GM12878 (cell line): ENCODE measurements around the gene SH2D5. TPM values are rescaled to one million over a fixed set of nuclear protein-coding genes. Genes with fewer than 3 reads are reported as not detected.

Source experiments
- CBX3 ChIP-seq: fragments of 200-600 bp; sonication (generic); IDR thresholded peaks from 2 replicates; pipeline ENCODE4 v1.6.1; 2016; ENCODE audit warnings: low read depth, borderline replicate concordance
- CHD4 ChIP-seq: fragments of 200-600 bp; sonication (generic); IDR thresholded peaks from 2 replicates; pipeline ENCODE4 v1.6.1; 2016; ENCODE audit warnings: mild to moderate bottlenecking
- E2F8 ChIP-seq: fragments of 450-650 bp; IDR thresholded peaks from 2 replicates; pipeline ENCODE4 v1.6.1; 2018; ENCODE audit warnings: mild to moderate bottlenecking, low read depth, moderate library complexity; ENCODE audit not compliant: partially characterized antibody
- LARP7 ChIP-seq: fragments of 450-650 bp; IDR thresholded peaks from 2 replicates; pipeline ENCODE4 v1.6.1; 2017; ENCODE audit warnings: mild to moderate bottlenecking
- POU2F2 ChIP-seq: IDR thresholded peaks from 3 replicates; pipeline ENCODE4 v1.6.1; 2011; ENCODE audit warnings: low read depth, mild to moderate bottlenecking, low read length, borderline replicate concordance
- STAT1 ChIP-seq: fragments of 450-650 bp; conservative IDR thresholded peaks from 2 replicates; pipeline ENCODE4 v1.6.1; 2014; ENCODE audit warnings: antibody characterized with exemption, mild to moderate bottlenecking
- TCF3 ChIP-seq: IDR thresholded peaks from 2 replicates; pipeline ENCODE4 v1.6.1; 2012; ENCODE audit warnings: low read depth, mild to moderate bottlenecking, low read length, borderline replicate concordance; ENCODE audit not compliant: insufficient read depth
- ZNF592 ChIP-seq: fragments of 450-650 bp; IDR thresholded peaks from 2 replicates; pipeline ENCODE4 v1.6.1; 2017; ENCODE audit warnings: mild to moderate bottlenecking, moderate library complexity
- ZNF622 ChIP-seq: fragments of 450-650 bp; IDR thresholded peaks from 2 replicates; pipeline ENCODE4 v1.6.1; 2017; ENCODE audit warnings: mild to moderate bottlenecking, inconsistent platforms
- polyA plus RNA-seq, 11 experiments: library from polyadenylated mRNA; depleted of rRNA in 4 of 11; unstranded in 6 of 11; stranded (reverse) in 5 of 11; fragments of >200 nt; fragmentation: Nextera tagmentation in 4 of 11; fragmentation: Illumina TruSeq in 1 of 11; extraction: Ambion mirVana in 4 of 11; extraction: Trizol in 1 of 11; gene quantifications; 1 replicate in 1 of 11; 2 replicates in 10 of 11; pipeline versions ENCODE4 v1.2.1 to v1.2.3, GENCODE V29; 2011 to 2016; ENCODE audit warnings: inconsistent platforms in 2 of 11, missing spikeins in 2 of 11, low read depth in 1 of 11
- total RNA-seq, 4 experiments: library from RNA; depleted of rRNA in 3 of 4; stranded (reverse); fragments of >200 nt in 3 of 4; fragmentation: Illumina TruSeq in 1 of 4; extraction: Trizol in 1 of 4; gene quantifications; 2 replicates each; pipeline versions ENCODE4 v1.2.1 to v1.2.3, GENCODE V29; 2013 to 2021
- TF ChIP-seq, protein P1 (sequence below): fragments of 450-650 bp; IDR thresholded peaks from 2 replicates; pipeline ENCODE4 v1.6.1; 2016; ENCODE audit warnings: mild to moderate bottlenecking

The SH2D5 gene
- total and polyA plus RNA-seq, 10 of the 15 experiments (the other 5 are each of a cell fraction or from before 2014, with no cell fraction given) = 0.03 to 0.62 (median 0.20) TPM; not detected in 3

- TF ChIP-seq ZNF592 (no peak), STAT1 (no peak), CHD4 (no peak), E2F8 (no peak), CBX3 (no peak), POU2F2 (no peak), ZNF622 (no peak), LARP7 (no peak), TCF3 (no peak)
- TF ChIP-seq, protein P1, sequence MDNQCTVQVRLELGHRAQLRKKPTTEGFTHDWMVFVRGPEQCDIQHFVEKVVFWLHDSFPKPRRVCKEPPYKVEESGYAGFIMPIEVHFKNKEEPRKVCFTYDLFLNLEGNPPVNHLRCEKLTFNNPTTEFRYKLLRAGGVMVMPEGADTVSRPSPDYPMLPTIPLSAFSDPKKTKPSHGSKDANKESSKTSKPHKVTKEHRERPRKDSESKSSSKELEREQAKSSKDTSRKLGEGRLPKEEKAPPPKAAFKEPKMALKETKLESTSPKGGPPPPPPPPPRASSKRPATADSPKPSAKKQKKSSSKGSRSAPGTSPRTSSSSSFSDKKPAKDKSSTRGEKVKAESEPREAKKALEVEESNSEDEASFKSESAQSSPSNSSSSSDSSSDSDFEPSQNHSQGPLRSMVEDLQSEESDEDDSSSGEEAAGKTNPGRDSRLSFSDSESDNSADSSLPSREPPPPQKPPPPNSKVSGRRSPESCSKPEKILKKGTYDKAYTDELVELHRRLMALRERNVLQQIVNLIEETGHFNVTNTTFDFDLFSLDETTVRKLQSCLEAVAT = no peak
Measured at GRCh38 chr1:20684050-20684620, 48.4 kb downstream of the SH2D5 start (continued).
